Measurements from ENCODE around the gene NRXN3.

The NRXN3 gene

GRCh38 chr14:79248126-79248525, 1078.0 kb downstream of the NRXN3 start:
- H3K27me3 Mint-ChIP-seq (ENCODE audit: low read depth), result no peaks in the 10 kb centered on the region
- peaks cover 8% of the 10 kb centered on the region for H3K9me3 Mint-ChIP-seq
- no peak for DNase-seq (ENCODE audit: low spot score)
- H3K27ac Mint-ChIP-seq, result no peak overlapping the region
- no peaks in the 10 kb centered on the region for H3K36me3 Mint-ChIP-seq (ENCODE audit: low read depth)
- H3K4me3 Mint-ChIP-seq, result no peak overlapping the region
- no peaks in the 10 kb centered on the region for H3K4me1 Mint-ChIP-seq (ENCODE audit: low read depth)

- no peak for DNase-seq (ENCODE audit: low spot score)
- Mint-ChIP-seq H3K27me3 (ENCODE audit: low read depth) (no peaks in the 10 kb centered on the region), H3K4me3 (no peak overlapping the region), H3K36me3 (ENCODE audit: low read depth) (no peaks in the 10 kb centered on the region), H3K9me3 (peaks cover 8% of the 10 kb centered on the region), H3K4me1 (ENCODE audit: low read depth) (no peaks in the 10 kb centered on the region), H3K27ac (no peak overlapping the region)
These were observed 1078.6 kb downstream of the NRXN3 start for GRCh38 chr14:79248771-79249170.

- no peaks in the 10 kb centered on the region for H3K36me3 Mint-ChIP-seq (ENCODE audit: low read depth)
- no peak for DNase-seq (ENCODE audit: low spot score)
- peaks cover 8% of the 10 kb centered on the region for H3K9me3 Mint-ChIP-seq
- H3K27ac Mint-ChIP-seq, result no peak overlapping the region
- no peaks in the 10 kb centered on the region for H3K27me3 Mint-ChIP-seq (ENCODE audit: low read depth)
- no peak overlapping the region for H3K4me3 Mint-ChIP-seq
- H3K4me1 Mint-ChIP-seq (ENCODE audit: low read depth), result no peaks in the 10 kb centered on the region
These were observed 1081.1 kb downstream of the NRXN3 start for GRCh38 chr14:79251278-79251677.

GRCh38 chr14:79253576-79253975, 1083.4 kb downstream of the NRXN3 start:
- no peak overlapping the region for H3K4me3 Mint-ChIP-seq
- H3K27me3 Mint-ChIP-seq (ENCODE audit: low read depth), result no peaks in the 10 kb centered on the region
- H3K9me3 Mint-ChIP-seq, result peaks cover 13% of the 10 kb centered on the region
- no peaks in the 10 kb centered on the region for H3K4me1 Mint-ChIP-seq (ENCODE audit: low read depth)
- H3K36me3 Mint-ChIP-seq (ENCODE audit: low read depth), result no peaks in the 10 kb centered on the region
- no peak for DNase-seq (ENCODE audit: low spot score)
- no peak overlapping the region for H3K27ac Mint-ChIP-seq

GRCh38 chr14:79254069-79254775, 1084.0 kb downstream of the NRXN3 start:
- no peak for DNase-seq (ENCODE audit: low spot score)
- peaks cover 13% of the 10 kb centered on the region for H3K9me3 Mint-ChIP-seq
- H3K4me1 Mint-ChIP-seq (ENCODE audit: low read depth), result no peaks in the 10 kb centered on the region
- no peaks in the 10 kb centered on the region for H3K27me3 Mint-ChIP-seq (ENCODE audit: low read depth)
- H3K4me3 Mint-ChIP-seq, result no peak overlapping the region
- H3K36me3 Mint-ChIP-seq (ENCODE audit: low read depth), result no peaks in the 10 kb centered on the region
- H3K27ac Mint-ChIP-seq, result no peak overlapping the region

GRCh38 chr14:79256380-79256779, 1086.2 kb downstream of the NRXN3 start:
- Mint-ChIP-seq H3K27ac (no peak overlapping the region), H3K27me3 (ENCODE audit: low read depth) (no peaks in the 10 kb centered on the region), H3K36me3 (ENCODE audit: low read depth) (no peaks in the 10 kb centered on the region), H3K4me3 (no peak overlapping the region), H3K4me1 (ENCODE audit: low read depth) (no peaks in the 10 kb centered on the region), H3K9me3 (peaks cover 13% of the 10 kb centered on the region)
- no peak for DNase-seq (ENCODE audit: low spot score)

- no peak overlapping the region for H3K27ac Mint-ChIP-seq
- no peaks in the 10 kb centered on the region for H3K4me1 Mint-ChIP-seq (ENCODE audit: low read depth)
- H3K36me3 Mint-ChIP-seq (ENCODE audit: low read depth), result no peaks in the 10 kb centered on the region
- H3K9me3 Mint-ChIP-seq, result peaks cover 6% of the 10 kb centered on the region
- no peak for DNase-seq (ENCODE audit: low spot score)
- no peak overlapping the region for H3K4me3 Mint-ChIP-seq
- H3K27me3 Mint-ChIP-seq (ENCODE audit: low read depth), result no peaks in the 10 kb centered on the region
These were observed 1090.2 kb downstream of the NRXN3 start for GRCh38 chr14:79260406-79260805.

GRCh38 chr14:79265366-79265946, 1095.3 kb downstream of the NRXN3 start:
- no peaks in the 10 kb centered on the region for H3K27me3 Mint-ChIP-seq (ENCODE audit: low read depth)
- no peaks in the 10 kb centered on the region for H3K36me3 Mint-ChIP-seq (ENCODE audit: low read depth)
- no peaks in the 10 kb centered on the region for H3K4me1 Mint-ChIP-seq (ENCODE audit: low read depth)
- no peak overlapping the region for H3K27ac Mint-ChIP-seq
- no peak overlapping the region for H3K4me3 Mint-ChIP-seq
- DNase-seq (ENCODE audit: low spot score), result no peak
- H3K9me3 Mint-ChIP-seq, result no peaks in the 10 kb centered on the region

GRCh38 chr14:79270361-79270760, 1100.2 kb downstream of the NRXN3 start:
- H3K9me3 Mint-ChIP-seq, result no peaks in the 10 kb centered on the region

GRCh38 chr14:79271122-79271521, 1100.9 kb downstream of the NRXN3 start:
- Mint-ChIP-seq H3K9me3 (no peaks in the 10 kb centered on the region), H3K27ac (no peak overlapping the region), H3K36me3 (ENCODE audit: low read depth) (no peaks in the 10 kb centered on the region), H3K4me1 (ENCODE audit: low read depth) (no peaks in the 10 kb centered on the region), H3K27me3 (ENCODE audit: low read depth) (no peaks in the 10 kb centered on the region), H3K4me3 (no peak overlapping the region)
- no peak for DNase-seq (ENCODE audit: low spot score)

More at GRCh38 chr14:79270361-79270760, 1100.2 kb downstream of the NRXN3 start:
- no peak for DNase-seq (ENCODE audit: low spot score)
- Mint-ChIP-seq H3K4me3 (no peak overlapping the region), H3K36me3 (ENCODE audit: low read depth) (no peaks in the 10 kb centered on the region), H3K27ac (no peak overlapping the region), H3K4me1 (ENCODE audit: low read depth) (no peaks in the 10 kb centered on the region), H3K27me3 (ENCODE audit: low read depth) (no peaks in the 10 kb centered on the region)

GRCh38 chr14:79274641-79275291, 1104.6 kb downstream of the NRXN3 start:
- no peaks in the 10 kb centered on the region for H3K9me3 Mint-ChIP-seq
- peaks cover 25% of the 10 kb centered on the region for H3K27me3 Mint-ChIP-seq (ENCODE audit: low read depth)
- H3K36me3 Mint-ChIP-seq (ENCODE audit: low read depth), result no peaks in the 10 kb centered on the region
- H3K4me3 Mint-ChIP-seq, result no peak overlapping the region
- H3K4me1 Mint-ChIP-seq (ENCODE audit: low read depth), result no peaks in the 10 kb centered on the region
- DNase-seq (ENCODE audit: low spot score), result no peak
- no peak overlapping the region for H3K27ac Mint-ChIP-seq

GRCh38 chr14:79275292-79275655, 1105.1 kb downstream of the NRXN3 start:
- Mint-ChIP-seq H3K9me3 (no peaks in the 10 kb centered on the region), H3K4me3 (no peak overlapping the region), H3K36me3 (ENCODE audit: low read depth) (no peaks in the 10 kb centered on the region), H3K27ac (no peak overlapping the region), H3K27me3 (ENCODE audit: low read depth) (peaks cover 30% of the 10 kb centered on the region), H3K4me1 (ENCODE audit: low read depth) (no peaks in the 10 kb centered on the region)
- DNase-seq (ENCODE audit: low spot score), result no peak

- Mint-ChIP-seq H3K4me1 (ENCODE audit: low read depth) (no peaks in the 10 kb centered on the region), H3K27me3 (ENCODE audit: low read depth) (peaks cover 50% of the 10 kb centered on the region), H3K36me3 (ENCODE audit: low read depth) (no peaks in the 10 kb centered on the region), H3K27ac (no peak overlapping the region), H3K4me3 (no peak overlapping the region), H3K9me3 (no peaks in the 10 kb centered on the region)
- no peak for DNase-seq (ENCODE audit: low spot score)
These were observed 1108.2 kb downstream of the NRXN3 start for GRCh38 chr14:79278286-79278797.

- H3K27me3 Mint-ChIP-seq (ENCODE audit: low read depth), result peaks cover 50% of the 10 kb centered on the region
- H3K36me3 Mint-ChIP-seq (ENCODE audit: low read depth), result no peaks in the 10 kb centered on the region
- no peaks in the 10 kb centered on the region for H3K9me3 Mint-ChIP-seq
- H3K4me1 Mint-ChIP-seq (ENCODE audit: low read depth), result no peaks in the 10 kb centered on the region
- DNase-seq (ENCODE audit: low spot score), result no peak
- H3K27ac Mint-ChIP-seq, result no peak overlapping the region
- no peak overlapping the region for H3K4me3 Mint-ChIP-seq
These were observed 1108.8 kb downstream of the NRXN3 start for GRCh38 chr14:79278798-79279644.
